ENCODE measurements around the gene RPL13. TPM values are rescaled to one million over a fixed set of nuclear protein-coding genes. Genes with fewer than 3 reads are reported as not detected.

RPL13 gene
- total and polyA plus RNA-seq, 9 of the 15 experiments (the other 6 are each of a cell fraction or from before 2014, with no cell fraction given): 227 to 6,042 (median 1,633) TPM

DNA sequence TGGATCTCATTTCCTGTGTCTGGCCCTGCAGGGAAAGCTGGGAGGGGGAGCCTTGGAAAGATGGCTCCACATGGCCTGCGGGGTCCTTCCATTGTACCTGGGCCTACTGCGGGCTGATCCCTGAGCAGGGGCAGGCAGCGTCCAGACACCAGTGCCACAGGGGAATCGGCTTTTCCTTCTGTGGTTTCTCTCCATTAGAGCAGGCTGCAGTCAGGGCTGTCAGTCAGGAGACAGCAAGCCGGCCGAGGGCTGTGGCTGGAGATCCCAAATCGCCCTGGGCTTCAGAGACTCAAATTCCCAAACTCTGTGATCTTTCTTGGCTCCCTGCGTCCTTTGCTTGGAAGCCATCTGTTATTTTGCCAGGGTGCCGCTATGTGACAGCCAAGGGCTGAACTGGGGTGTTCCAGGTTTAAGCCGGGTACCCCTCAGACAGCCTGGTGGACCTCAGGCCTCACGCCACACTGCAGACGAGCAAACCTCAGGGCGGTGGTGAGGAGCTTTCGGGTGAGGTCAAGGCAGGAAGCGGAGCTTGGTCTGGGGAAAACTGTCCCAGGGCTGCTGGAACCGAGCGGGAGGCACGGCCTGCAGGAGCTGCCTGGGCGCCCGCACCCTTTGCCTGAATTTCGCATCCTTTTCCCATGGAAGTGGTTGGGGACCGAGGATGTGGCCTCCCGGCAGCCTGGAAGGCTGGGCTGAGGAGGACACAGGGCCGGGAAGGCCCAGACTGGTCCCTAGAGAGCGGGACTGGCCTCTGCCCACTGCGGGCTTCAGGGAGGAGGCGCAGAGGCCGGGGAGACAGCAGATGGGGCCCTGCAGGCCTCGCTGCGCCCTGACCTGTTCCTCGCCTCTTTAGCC lies 13.6 kb downstream of the RPL13 start (continued):
- TF ChIP-seq ADNP (tag; IDR thresholded peaks at IDR 0.05) (no peak), BACH1 (tag; IDR thresholded peaks at IDR 0.05) (no peak), ZFP1 (CRISPR knock-in tag; IDR thresholded peaks at IDR 0.05) (no peak), ZNF561 (CRISPR knock-in tag; conservative IDR thresholded peaks at IDR 0.05) (no peak), ZNF445 (CRISPR knock-in tag; IDR thresholded peaks at IDR 0.05; ENCODE audit: low read depth) (no peak), IFI16 (CRISPR knock-in tag; IDR thresholded peaks at IDR 0.05) (no peak)
- TF ChIP-seq, protein P1, sequence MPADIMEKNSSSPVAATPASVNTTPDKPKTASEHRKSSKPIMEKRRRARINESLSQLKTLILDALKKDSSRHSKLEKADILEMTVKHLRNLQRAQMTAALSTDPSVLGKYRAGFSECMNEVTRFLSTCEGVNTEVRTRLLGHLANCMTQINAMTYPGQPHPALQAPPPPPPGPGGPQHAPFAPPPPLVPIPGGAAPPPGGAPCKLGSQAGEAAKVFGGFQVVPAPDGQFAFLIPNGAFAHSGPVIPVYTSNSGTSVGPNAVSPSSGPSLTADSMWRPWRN (IDR thresholded peaks at IDR 0.05; ENCODE audit: low read depth): no peak
- TF ChIP-seq, protein P2, sequence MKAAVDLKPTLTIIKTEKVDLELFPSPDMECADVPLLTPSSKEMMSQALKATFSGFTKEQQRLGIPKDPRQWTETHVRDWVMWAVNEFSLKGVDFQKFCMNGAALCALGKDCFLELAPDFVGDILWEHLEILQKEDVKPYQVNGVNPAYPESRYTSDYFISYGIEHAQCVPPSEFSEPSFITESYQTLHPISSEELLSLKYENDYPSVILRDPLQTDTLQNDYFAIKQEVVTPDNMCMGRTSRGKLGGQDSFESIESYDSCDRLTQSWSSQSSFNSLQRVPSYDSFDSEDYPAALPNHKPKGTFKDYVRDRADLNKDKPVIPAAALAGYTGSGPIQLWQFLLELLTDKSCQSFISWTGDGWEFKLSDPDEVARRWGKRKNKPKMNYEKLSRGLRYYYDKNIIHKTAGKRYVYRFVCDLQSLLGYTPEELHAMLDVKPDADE (conservative IDR thresholded peaks at IDR 0.05; ENCODE audit: control insufficient read depth, low read depth, low read length): no peak
